Activated CD8-positive, alpha-beta memory T cell treated with anti-CD3 and anti-CD28 coated beads for 4 hours (primary cell): ENCODE results near the gene TBC1D17.
"Not testable (repeated sequence)": the region's sequence is repeated elsewhere in the genome, so short reads cannot be mapped to it uniquely, and the experiment has no call there.

Experiments used
- DNase-seq, 2 donors: peaks; one replicate each; pipeline ENCODE4 v3.0.0-alpha.2; 2020; ENCODE audit warnings: low read depth in 2 of 2

Gene TBC1D17

DNA sequence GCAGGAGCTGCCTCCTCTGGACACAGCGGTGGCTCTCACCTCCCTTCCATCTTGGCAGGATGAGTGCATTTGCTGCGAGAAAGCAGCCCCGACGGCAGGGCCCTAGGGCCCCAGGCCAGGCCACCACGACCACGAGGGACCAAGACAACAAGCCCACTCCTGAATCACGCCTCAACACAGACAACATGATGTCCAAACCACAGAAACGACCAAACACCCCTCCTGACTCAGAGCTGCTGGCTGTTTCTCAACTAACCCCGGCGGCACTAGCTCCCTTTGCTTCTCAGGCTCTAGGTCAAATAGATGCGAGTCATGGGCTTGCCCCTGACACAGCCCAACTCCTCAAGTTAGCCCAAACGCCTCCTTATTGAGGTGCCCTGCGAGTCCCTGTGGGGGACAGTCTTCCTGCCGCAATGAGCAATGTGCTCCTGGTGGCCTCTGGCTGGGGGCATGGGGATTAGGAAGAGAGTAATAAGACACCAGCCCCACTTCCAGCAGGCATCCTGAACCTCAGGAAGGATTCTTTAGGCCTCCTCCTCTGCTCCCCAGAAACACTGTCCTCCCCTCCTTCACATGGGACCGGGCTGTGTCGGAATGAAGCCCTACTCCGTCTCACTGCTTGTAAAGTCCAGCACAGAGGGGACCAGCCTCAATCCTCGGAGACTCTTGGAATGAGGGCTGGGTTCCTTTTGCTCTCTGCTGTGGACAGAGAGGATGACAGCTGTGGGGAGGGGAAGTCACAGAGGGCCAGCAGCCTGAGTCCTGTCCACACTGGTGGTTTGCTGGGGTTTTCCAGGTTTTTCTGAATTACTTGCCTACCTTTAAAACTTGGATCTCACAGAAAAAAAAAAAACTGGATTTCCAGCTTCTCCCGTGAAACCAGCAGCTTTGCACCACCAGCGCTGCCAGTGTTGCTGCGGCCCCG, 44.6 kb downstream of the TBC1D17 start:
- DNase-seq, result no peak

DNA sequence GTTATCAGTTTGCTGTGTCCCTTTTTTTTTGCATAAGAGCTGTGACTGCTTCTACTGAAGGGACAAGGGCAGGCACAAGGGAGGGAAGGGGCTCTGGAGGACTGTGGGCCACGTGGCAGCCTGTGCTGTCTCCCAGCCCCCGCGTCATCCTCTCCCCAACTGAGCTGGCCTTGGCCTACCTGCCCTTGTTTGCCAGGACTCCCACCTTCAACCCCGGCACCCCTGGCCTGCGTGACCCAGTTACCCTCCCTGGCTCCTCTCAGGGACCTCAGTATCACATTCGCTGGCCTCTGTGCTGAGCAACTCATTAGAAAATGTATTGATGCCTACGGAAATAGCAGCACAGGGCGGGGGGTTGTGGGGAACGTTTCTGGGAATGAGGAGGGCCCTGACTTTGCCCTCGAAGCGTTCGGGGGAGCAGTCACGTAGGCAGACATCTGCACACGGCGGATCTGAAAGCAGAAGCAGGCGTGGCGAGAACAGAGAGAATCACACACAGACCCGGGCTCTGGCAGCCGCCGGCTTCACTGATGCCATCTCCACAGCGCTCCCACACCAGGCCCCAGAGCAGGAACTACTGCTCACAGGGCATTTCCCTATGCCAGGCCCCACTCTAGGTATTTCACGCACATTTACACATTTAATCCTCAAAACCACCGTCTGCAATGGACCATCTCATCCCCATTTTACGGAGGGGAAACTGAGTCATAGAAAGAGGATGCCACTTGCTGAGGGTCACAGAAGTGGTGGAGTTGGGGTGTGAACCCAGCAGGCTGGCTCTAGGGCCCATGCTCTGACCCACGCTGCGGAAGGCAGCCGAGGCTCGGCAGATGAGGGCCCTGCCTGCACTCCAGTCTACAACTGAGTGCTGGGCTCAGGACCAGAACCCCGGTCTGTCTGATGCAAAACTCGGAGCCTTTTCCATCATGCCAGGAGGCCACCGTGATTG, 45.8 kb downstream of the TBC1D17 start:
- no peak for DNase-seq

DNA sequence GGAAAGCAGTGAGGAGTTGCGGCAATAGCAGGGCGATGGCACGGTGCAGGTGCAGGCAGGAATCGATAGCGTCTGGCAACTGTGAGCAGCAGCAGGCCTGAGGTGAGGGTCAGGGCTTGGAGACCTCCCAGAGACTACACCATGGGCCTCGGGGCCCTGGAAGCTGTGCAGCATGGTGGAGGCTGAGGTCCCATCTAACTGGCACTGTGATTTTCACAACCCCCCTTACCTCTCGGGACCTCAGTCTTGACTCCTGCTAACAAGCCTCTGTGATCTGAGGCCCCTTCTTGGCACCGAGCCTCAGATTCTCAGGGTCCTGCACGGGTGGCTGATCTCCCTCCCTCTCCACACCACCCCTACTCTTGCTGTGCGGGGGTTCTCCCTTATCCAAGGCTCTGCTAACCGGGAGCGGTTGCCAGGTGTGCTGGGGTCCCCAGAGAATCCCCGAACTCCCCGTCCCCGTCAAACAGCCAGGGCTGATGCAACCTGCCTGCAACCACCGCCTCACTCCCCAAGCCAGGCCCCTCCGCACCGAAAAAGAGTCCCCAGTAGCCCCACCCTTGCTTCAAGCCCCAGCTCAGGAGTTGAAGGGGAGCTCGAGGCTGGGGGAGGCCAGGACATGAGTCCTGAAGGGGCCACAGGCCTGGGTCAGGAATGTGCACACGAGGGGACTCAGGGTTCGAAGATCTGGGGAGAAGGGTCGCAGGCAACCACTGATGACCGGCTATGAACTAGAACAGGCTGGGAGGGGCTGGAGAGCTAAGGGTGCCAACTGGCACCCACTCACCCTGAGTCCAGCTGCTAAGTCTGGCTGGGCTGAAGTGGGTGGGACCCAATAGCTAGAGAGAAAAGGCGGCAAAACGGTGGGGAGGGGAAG, 46.7 kb downstream of the TBC1D17 start:
- no peak for DNase-seq

DNA sequence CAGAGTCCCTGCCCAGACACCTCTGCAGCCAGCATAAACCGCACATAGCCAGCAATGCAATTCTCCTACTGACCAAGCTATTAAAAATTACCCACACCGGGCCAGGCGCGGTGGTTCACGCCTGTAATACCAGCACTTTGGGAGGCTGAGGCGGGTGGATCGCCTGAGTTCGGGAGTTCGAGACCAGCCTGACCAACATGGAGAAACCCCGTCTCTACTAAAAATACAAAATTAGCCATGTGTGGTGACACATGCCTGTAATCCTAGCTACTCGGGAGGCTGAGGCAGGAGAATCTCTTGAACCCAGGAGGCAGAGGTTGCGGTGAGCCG, 47.3 kb downstream of the TBC1D17 start:
- DNase-seq, result not testable (repeated sequence)

DNA sequence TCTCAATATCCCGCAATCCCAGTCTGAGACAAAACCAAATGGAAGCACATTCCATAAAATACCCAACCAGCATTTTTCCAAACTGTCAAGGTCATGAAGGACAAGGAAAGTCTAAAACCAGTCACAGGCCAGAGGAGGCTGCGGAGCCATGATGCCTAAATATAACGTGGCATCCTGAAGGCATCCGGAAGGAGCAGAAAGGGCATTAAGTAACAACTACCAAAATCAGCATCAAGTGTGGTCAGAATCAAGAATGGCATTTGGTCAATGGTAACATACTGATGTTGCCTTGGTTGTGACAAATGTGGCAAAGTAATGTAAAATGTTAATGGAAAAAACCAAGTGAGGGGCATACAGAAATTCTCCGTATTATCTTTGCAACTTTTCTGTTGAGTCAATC, 48.0 kb downstream of the TBC1D17 start:
- DNase-seq, result no peak

DNA sequence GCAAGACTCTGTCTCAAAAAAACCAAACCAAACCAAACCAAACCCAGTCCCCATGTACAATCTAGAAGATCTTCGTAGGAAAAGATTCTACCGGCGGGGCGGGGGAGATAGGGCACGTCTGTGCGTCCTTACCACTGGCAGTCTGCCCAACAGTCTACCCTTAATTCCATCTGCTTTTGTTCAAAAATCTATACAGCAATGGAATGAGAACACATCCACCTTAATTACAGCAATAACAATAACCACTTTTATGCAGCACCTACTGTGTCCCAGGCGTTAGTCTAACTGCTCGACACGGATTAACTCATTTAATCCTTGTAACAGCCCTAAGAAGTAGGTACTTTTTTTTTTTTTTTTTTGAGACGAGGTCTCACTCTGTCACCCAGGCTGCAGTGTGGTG, 49.0 kb downstream of the TBC1D17 start:
- no peak for DNase-seq

DNA sequence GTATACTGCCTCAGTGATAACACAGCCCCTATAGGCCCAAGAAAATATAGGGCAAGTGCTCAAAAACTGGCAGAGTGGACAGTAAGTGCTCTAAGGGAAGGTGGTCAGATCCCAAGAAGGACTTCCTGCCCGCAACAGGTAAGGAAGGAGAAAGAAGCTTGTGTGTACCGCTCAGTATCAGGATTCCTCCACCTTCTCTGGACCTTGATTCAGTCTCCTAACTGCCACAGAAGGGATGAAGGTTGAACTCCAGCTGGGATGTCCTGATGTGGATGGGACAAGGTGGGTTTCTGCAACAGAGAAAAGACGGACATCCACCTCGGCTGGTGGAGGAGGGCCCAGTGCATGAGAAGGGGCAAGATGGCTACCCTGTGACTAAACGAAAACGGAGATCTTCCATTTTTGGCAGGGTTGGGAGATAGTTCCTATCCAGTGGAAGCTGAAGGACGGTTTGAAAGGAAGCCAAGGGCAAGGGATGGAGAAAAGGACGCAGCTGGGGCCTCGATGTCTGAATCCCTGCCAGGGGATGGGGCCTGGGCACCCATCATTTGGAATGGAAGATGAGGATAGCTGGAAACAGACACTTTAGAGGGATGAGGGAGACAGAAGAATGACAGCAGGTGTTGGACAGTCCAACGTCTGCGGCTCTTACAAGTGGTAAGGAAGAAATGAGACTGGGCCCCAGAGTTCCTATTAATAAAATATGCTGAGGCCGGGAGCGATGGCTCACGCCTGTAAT, 50.2 kb downstream of the TBC1D17 start:
- DNase-seq, result no peak

DNA sequence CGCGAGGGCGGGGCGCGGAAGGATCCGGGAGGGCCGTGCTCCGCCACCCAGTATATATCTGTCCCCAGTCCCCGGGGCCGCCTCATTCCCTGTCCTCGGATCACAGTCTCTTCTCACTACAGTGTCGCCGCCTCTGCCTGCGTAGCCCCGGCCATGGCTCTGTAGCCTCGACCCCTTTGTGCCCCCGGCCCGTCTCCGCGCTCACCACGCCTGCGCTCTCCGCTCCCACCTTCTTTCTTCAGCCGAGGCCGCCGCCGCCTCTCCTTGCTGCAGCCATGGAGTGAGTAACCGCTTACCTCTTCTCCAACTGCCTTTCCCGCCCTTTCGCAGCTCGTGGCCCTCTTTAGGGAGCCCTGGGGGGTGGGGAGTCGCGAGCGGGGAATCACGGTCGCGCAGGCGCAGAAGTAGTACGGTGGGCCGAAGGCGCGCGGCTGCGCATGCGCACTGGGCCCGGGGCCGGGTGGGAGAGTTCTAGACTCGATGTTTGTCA, 51.7 kb downstream of the TBC1D17 start, which contains the start of the genes ATF5 and NUP62:
ATF5 (plus strand) TSS at position 85 of the 490 bp plus-strand sequence. CDS start 1,646 bp downstream, outside the sequence.
NUP62 (minus strand) TSS at position 384 of the 490 bp plus-strand sequence. CDS start 19,697 bp downstream, outside the sequence.
- peak; percentile 85 to 88 for DNase-seq

DNA sequence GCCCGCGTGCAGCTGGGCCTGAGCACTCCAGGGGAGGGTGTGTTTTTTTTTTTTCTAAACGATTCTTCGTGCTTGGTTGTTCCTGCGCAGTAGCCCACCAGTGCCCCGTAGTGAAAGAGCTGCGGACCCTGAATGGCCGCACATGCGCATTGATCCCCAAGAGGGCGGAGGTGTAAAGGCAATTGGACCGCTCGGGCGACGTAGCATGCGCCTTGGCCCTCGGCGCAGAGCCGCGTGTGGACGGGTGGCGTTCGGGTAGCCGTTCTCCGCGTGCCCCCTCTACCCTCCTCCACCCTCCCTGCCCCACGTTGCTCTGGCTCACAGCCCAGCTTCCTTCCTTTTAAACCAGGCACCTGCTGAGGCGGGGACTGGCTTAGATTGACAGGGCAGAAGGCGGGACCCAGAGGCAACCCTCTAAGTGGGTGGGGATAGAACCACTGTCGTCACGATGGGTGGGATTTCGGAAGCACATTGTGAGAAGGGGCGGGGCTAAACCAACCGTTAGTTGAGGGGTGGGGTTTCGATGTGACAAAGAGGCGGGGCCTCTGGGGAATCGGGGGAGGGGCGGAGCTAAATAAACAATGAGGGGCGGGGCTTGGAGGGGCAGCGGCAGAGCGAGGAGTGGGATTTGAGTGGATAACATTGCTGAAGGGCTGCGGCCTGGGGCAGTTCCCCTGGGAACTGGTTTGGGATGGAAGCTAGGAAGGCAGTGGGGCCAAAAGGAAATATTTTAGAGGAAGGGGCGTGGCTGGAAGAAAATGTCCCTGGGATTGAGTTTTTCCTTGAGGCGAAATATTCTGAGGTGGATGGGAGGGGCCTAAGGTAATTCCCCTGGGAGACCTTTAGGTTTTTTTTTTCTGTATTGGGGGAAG, 52.3 kb downstream of the TBC1D17 start:
- DNase-seq, result peak; percentile 81 to 91

DNA sequence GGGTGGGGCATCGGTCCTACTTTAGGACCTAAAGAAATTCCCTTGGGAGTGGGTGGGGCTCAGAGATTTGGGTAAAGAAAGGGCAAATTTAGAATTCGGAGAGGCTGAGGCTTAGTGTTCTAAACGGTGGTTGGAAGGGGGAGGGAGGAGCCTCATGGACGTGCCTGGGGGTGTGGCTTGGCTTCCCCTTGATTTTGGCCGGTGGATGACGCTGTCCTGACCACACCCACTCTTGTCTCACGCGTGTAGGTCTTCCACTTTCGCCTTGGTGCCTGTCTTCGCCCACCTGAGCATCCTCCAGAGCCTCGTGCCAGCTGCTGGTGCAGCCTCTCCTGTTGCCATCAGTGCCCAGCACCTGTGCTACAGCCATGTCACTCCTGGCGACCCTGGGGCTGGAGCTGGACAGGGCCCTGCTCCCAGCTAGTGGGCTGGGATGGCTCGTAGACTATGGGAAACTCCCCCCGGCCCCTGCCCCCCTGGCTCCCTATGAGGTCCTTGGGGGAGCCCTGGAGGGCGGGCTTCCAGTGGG, 53.0 kb downstream of the TBC1D17 start:
- DNase-seq, result no peak

DNA sequence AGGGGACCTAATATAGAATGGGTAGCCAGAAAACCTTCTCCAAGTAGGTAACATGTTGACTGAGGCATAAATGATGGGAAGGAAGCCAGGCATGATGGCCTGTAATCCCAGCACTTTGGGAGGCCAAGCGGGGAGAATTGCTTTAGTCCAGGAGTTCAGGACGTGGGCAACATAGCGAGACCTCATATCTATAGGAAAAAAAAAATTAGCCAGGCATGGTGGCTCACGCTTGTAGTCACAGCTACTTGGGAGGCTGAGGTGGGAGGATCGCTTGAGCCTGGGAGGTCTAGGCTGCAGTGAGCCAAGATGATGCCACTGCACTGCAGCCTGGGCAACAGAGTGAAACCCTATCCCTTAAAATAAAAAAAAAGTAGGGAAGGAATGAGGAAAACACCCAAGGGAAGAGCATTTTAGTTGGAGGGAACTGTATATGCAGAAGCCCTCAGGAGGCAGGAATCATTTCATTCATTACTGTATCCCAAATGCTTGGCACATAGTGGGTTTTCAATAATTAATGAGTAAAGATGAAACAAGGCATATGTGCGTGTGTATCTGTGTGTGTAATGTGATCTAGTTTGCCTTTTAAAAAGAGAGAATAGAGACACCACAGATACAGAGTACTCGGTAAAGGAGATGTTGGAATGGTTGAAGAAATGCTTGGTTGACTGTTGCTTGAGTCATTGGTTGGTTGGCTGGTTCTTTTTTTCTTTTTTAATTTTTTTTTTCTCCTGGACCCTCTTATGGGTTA, 54.0 kb downstream of the TBC1D17 start:
- no peak for DNase-seq

DNA sequence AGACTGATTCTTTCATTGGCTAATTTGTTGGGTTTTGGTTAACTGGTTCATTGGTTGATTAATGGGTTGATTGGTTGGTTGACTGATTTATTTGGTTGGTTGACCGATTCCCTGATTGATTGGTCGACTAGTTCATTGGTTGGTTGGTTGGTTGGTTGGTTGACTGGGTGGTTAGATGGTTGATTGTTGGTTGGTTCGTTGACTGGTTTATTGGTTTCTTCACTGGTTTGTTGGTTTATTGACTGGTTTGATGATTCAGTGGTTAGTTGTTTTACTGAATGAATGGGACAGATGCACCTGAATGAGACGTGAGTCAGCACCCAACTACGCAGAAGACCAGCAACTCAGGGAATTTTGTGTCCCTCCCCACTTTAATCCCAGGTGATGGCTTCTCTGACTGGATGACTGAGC, 54.5 kb downstream of the TBC1D17 start:
- DNase-seq, result no peak

DNA sequence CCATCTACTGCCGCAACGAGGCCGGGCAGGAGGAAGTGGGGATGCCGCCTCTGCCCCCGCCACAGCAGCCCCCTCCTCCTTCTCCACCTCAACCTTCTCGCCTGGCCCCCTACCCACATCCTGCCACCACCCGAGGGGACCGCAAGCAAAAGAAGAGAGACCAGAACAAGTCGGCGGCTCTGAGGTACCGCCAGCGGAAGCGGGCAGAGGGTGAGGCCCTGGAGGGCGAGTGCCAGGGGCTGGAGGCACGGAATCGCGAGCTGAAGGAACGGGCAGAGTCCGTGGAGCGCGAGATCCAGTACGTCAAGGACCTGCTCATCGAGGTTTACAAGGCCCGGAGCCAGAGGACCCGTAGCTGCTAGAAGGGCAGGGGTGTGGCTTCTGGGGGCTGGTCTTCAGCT, 55.2 kb downstream of the TBC1D17 start:
- DNase-seq, result no peak

DNA sequence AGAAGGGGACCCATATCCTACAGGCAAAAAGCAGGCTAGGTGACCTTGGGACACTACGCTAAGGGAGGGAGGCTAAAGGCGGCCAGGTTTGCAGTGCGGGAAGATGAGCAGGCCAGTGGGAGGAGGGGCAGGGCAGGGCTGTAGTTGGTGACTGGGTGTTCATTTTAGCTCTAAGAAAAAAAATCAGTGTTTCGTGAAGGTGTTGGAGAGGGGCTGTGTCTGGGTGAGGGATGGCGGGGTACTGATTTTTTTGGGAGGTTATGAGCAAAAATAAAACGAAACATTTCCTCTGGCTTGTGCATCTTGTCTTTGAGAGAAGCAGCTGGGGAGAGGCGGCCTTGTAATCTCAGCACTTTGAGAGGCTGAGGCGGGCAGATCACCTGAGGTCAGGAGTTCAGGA, 56.1 kb downstream of the TBC1D17 start:
- DNase-seq, result no peak

DNA sequence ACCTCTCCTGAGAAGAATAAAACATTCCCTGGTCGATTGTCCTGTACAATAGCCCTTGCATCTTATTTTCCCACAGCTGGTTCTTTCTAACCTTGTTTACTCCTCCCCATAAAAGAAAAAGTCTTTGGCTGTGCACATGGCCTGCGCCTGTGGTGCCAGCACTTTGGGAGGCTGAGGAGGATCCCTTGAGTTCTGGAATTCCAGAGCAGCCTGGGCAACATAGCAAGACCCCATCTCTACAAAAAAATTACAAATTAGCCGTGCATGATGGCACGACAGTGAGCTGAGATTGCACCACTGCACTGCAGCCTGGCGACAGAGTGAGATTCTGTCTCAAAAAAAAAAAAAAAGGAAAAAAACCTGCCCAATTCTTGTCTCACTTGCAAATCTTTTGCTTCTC, 59.0 kb downstream of the TBC1D17 start:
- DNase-seq, result no peak

DNA sequence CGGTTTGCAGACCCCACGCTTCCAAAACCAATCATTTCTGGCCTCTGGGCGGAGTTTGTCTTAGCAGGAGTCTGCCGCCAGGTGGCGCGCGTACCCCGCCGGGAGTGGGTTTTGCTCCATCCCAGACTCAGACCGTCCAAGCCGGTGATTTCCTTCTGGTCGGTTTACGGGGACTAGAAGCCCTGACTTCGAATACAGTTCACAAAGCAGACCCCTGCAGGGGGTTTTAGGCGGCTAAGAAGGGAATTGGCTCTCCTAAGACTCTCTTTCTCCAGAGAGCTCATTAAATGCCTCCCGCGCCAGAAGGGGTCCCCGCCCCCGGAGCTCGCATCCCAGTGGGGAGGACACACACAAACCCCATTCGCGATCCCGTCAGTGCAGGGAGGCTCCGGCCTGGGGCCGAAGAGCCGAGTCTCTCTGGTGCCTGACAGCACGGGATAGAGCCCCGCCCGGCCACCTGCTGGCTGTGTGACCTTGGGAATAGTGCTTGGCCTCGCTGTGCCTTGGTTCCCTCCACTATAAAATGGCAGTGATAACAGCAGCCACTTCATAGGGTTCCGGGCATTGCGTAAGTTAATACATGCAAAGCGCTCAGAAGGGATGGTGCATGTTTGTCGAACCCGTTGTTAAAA, 60.4 kb downstream of the TBC1D17 start:
- DNase-seq, result peak; percentile 54 to 65
